OCI-LY1 (cell line): Measurements from ENCODE around the gene BCAR3.

ENCODE experiments used
- EZH2 ChIP-seq: fragments of 200-600 bp; sonication (generic), shearing (Covaris generic); IDR thresholded peaks from 2 replicates; pipeline ENCODE4 v1.8.0; 2017; ENCODE audit warnings: borderline replicate concordance, mixed run types, mild to moderate bottlenecking, antibody characterized with exemption, low read length, moderate library complexity, mixed read lengths
- TF ChIP-seq, protein P1 (sequence below): fragments of 200-600 bp; sonication (generic), shearing (Covaris generic); IDR thresholded peaks from 2 replicates; pipeline ENCODE4 v1.5.1; 2017; ENCODE audit warnings: mild to moderate bottlenecking, antibody characterized with exemption, low read length, moderate library complexity, mixed read lengths

DNA sequence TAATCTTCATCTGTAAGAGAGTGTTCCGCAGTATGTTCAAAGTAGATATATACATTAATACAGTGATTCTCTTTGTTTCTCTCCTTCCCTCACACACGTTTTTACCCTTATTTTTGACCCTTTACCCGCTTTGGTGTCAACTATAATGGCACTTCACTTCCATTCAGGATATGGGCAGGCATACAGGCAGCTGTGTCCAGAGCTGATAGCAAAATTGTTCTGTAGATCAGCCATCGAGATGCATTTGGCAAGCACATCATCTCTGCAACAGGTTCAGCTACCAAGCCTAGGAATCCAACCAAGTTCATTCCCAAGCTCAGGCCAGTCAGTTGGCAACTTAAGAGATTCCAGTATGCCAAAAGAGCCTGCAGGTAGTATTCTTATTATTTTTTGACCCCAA is 158.9 kb downstream of the BCAR3 start:
- TF ChIP-seq EZH2: no peak
- TF ChIP-seq, protein P1, sequence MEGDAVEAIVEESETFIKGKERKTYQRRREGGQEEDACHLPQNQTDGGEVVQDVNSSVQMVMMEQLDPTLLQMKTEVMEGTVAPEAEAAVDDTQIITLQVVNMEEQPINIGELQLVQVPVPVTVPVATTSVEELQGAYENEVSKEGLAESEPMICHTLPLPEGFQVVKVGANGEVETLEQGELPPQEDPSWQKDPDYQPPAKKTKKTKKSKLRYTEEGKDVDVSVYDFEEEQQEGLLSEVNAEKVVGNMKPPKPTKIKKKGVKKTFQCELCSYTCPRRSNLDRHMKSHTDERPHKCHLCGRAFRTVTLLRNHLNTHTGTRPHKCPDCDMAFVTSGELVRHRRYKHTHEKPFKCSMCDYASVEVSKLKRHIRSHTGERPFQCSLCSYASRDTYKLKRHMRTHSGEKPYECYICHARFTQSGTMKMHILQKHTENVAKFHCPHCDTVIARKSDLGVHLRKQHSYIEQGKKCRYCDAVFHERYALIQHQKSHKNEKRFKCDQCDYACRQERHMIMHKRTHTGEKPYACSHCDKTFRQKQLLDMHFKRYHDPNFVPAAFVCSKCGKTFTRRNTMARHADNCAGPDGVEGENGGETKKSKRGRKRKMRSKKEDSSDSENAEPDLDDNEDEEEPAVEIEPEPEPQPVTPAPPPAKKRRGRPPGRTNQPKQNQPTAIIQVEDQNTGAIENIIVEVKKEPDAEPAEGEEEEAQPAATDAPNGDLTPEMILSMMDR: no peak
